T-helper 1 cell treated with Interleukin-12 subunit alpha and Interleukin-12 subunit beta and Interleukin-4 antibody, amounts not matched to agents 30 μg/mL and 1 μg/mL, for 36 hours (primary cell): ENCODE measurements around the gene ACOXL.

Experiments used
- H3K27ac Mint-ChIP-seq: one replicate; pipeline ENCODE4 v1.8.0; 2021; ENCODE audit warnings: mild to moderate bottlenecking, mixed read lengths
- H3K27me3 Mint-ChIP-seq: one replicate; pipeline ENCODE4 v1.8.0; 2021; ENCODE audit warnings: low read depth, mixed read lengths
- H3K36me3 Mint-ChIP-seq: one replicate; pipeline ENCODE4 v1.8.0; 2021; ENCODE audit warnings: low read depth, mixed read lengths
- H3K4me1 Mint-ChIP-seq: one replicate; pipeline ENCODE4 v1.8.0; 2021; ENCODE audit warnings: low read depth, mixed read lengths
- H3K4me3 Mint-ChIP-seq: one replicate; pipeline ENCODE4 v1.8.0; 2021; ENCODE audit warnings: mild to moderate bottlenecking, moderate library complexity, mixed read lengths
- H3K9me3 Mint-ChIP-seq: one replicate; pipeline ENCODE4 v1.8.0; 2021; ENCODE audit warnings: mixed read lengths

ACOXL gene

GRCh38 chr2:110713513-110714362, 18.6 kb upstream of the ACOXL start:
- Mint-ChIP-seq H3K36me3 (no peaks in the 10 kb centered on the region), H3K4me1 (peaks cover 2% of the 10 kb centered on the region), H3K27ac (no peak overlapping the region), H3K27me3 (peaks cover 85% of the 10 kb centered on the region), H3K9me3 (no peaks in the 10 kb centered on the region), H3K4me3 (no peak overlapping the region)

- peaks cover 2% of the 10 kb centered on the region for H3K4me1 Mint-ChIP-seq
- H3K9me3 Mint-ChIP-seq = no peaks in the 10 kb centered on the region
- no peak overlapping the region for H3K27ac Mint-ChIP-seq
- no peak overlapping the region for H3K4me3 Mint-ChIP-seq
- no peaks in the 10 kb centered on the region for H3K36me3 Mint-ChIP-seq
- peaks cover 85% of the 10 kb centered on the region for H3K27me3 Mint-ChIP-seq
These were observed 17.7 kb upstream of the ACOXL start for GRCh38 chr2:110714452-110715224.

- H3K27me3 Mint-ChIP-seq = peaks cover 82% of the 10 kb centered on the region
- no peak overlapping the region for H3K4me3 Mint-ChIP-seq
- H3K27ac Mint-ChIP-seq = no peak overlapping the region
- H3K9me3 Mint-ChIP-seq = no peaks in the 10 kb centered on the region
- H3K36me3 Mint-ChIP-seq = no peaks in the 10 kb centered on the region
- peaks cover 2% of the 10 kb centered on the region for H3K4me1 Mint-ChIP-seq
These were observed 15.3 kb upstream of the ACOXL start for GRCh38 chr2:110716959-110717645.

DNA sequence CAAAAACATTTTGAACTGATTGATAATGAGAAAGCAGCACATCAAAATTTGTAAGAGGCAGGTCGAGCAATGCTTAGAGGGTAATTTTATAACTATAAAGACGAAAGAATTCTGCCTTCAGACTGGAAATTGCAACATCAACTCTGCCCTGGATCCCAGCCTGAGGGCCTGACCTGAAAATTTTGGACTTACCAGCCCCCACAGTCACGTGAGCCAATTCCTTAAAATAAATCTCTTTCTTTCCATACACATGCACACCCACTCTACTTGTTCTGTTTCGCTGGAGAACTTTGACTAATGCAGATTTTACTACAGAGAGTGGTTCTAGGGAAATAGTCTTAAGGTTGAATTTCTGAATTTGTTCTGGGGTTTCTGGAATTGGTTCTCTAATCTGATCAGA, 14.6 kb upstream of the ACOXL start:
- H3K9me3 Mint-ChIP-seq = no peaks in the 10 kb centered on the region
- H3K4me1 Mint-ChIP-seq = peaks cover 2% of the 10 kb centered on the region
- H3K27ac Mint-ChIP-seq = no peak overlapping the region
- H3K27me3 Mint-ChIP-seq = peaks cover 78% of the 10 kb centered on the region
- H3K36me3 Mint-ChIP-seq = no peaks in the 10 kb centered on the region
- no peak overlapping the region for H3K4me3 Mint-ChIP-seq

- Mint-ChIP-seq H3K36me3 (no peaks in the 10 kb centered on the region), H3K4me3 (no peak overlapping the region), H3K27ac (no peak overlapping the region), H3K9me3 (no peaks in the 10 kb centered on the region), H3K27me3 (peaks cover 75% of the 10 kb centered on the region), H3K4me1 (peaks cover 5% of the 10 kb centered on the region)
These were observed 14.0 kb upstream of the ACOXL start for GRCh38 chr2:110718382-110718781.

DNA sequence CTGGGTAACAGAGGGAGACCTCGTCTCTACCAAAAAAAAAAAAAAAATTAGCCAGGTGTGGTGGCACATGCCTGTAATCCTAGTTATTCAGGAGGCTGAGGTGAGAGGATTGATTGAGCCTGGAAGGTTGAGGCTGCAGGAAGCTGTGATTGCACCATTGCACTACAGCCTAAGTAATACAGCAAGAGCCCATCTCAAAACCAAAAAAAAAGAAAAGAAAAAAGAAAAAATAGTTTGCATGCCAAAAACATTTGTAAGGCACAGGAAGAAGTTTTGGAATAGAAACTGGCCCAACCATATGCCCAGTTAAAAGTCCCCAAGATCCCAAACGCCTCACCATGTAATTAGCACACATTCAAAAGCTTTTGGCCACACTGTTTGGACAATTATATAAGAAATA, 13.4 kb upstream of the ACOXL start:
- Mint-ChIP-seq H3K4me1 (peaks cover 6% of the 10 kb centered on the region), H3K4me3 (no peak overlapping the region), H3K27me3 (peaks cover 76% of the 10 kb centered on the region), H3K9me3 (no peaks in the 10 kb centered on the region), H3K36me3 (no peaks in the 10 kb centered on the region), H3K27ac (no peak overlapping the region)

GRCh38 chr2:110720547-110720946, 11.8 kb upstream of the ACOXL start:
- H3K27ac Mint-ChIP-seq = no peak overlapping the region
- H3K9me3 Mint-ChIP-seq = no peaks in the 10 kb centered on the region
- H3K27me3 Mint-ChIP-seq = peaks cover 62% of the 10 kb centered on the region
- no peak overlapping the region for H3K4me3 Mint-ChIP-seq
- H3K36me3 Mint-ChIP-seq = no peaks in the 10 kb centered on the region
- H3K4me1 Mint-ChIP-seq = peaks cover 8% of the 10 kb centered on the region

- Mint-ChIP-seq H3K27me3 (peaks cover 54% of the 10 kb centered on the region), H3K27ac (no peak overlapping the region), H3K4me1 (peaks cover 8% of the 10 kb centered on the region), H3K36me3 (no peaks in the 10 kb centered on the region), H3K9me3 (no peaks in the 10 kb centered on the region), H3K4me3 (no peak overlapping the region)
These were observed 7.6 kb upstream of the ACOXL start for GRCh38 chr2:110724820-110725219.

DNA sequence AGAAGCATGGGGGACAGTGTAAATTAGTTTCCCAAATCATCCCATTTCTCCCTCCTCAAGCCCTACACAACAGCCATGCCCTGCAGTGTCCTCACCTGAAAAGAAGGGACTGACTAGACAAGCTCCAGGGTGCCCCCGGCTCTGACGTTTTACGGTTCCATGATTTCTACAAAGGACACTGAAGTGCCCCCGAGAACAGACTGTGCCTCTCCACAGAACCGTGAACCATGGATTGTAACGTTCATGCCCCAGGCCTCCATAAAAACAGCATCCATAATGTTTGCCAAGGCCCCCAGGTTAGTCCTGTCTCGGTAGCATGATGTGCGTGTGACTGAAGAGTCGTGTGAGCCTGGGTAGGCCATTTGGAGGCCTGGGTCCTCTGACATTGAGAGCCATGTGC, 7.0 kb upstream of the ACOXL start:
- peaks cover 54% of the 10 kb centered on the region for H3K27me3 Mint-ChIP-seq
- H3K27ac Mint-ChIP-seq = no peak overlapping the region
- H3K9me3 Mint-ChIP-seq = no peaks in the 10 kb centered on the region
- peaks cover 8% of the 10 kb centered on the region for H3K4me1 Mint-ChIP-seq
- no peak overlapping the region for H3K4me3 Mint-ChIP-seq
- no peaks in the 10 kb centered on the region for H3K36me3 Mint-ChIP-seq

GRCh38 chr2:110725859-110726258, 6.5 kb upstream of the ACOXL start:
- Mint-ChIP-seq H3K4me1 (peaks cover 8% of the 10 kb centered on the region), H3K27ac (no peak overlapping the region), H3K9me3 (no peaks in the 10 kb centered on the region), H3K4me3 (no peak overlapping the region), H3K27me3 (peaks cover 55% of the 10 kb centered on the region), H3K36me3 (no peaks in the 10 kb centered on the region)

GRCh38 chr2:110726285-110726684, 6.1 kb upstream of the ACOXL start:
- Mint-ChIP-seq H3K27me3 (peaks cover 56% of the 10 kb centered on the region), H3K4me3 (no peak overlapping the region), H3K4me1 (peaks cover 8% of the 10 kb centered on the region), H3K9me3 (no peaks in the 10 kb centered on the region), H3K36me3 (peaks cover 2% of the 10 kb centered on the region), H3K27ac (no peak overlapping the region)

DNA sequence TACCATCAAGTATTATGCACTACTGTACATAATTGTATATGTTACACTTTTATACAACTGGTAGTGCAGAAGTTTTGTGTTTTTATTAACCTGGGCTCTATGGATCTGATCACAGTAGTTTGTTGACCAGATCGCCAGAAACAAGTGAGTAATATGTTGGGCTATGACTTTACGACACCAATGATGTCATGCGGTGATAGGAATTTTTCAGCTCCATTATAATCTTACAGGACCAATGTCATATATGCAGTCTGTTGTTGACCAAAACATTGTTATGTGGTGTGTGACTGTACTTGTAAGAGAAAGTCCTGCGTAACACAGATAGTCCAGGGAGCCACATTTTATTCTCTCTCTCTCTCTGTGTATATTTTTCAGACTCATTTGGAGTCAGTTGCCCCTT, 4.5 kb upstream of the ACOXL start:
- H3K36me3 Mint-ChIP-seq = peaks cover 2% of the 10 kb centered on the region
- H3K4me3 Mint-ChIP-seq = no peak overlapping the region
- no peaks in the 10 kb centered on the region for H3K9me3 Mint-ChIP-seq
- H3K27me3 Mint-ChIP-seq = peaks cover 64% of the 10 kb centered on the region
- H3K4me1 Mint-ChIP-seq = peaks cover 10% of the 10 kb centered on the region
- no peak overlapping the region for H3K27ac Mint-ChIP-seq

GRCh38 chr2:110729106-110729505, 3.3 kb upstream of the ACOXL start:
- H3K9me3 Mint-ChIP-seq = no peaks in the 10 kb centered on the region

DNA sequence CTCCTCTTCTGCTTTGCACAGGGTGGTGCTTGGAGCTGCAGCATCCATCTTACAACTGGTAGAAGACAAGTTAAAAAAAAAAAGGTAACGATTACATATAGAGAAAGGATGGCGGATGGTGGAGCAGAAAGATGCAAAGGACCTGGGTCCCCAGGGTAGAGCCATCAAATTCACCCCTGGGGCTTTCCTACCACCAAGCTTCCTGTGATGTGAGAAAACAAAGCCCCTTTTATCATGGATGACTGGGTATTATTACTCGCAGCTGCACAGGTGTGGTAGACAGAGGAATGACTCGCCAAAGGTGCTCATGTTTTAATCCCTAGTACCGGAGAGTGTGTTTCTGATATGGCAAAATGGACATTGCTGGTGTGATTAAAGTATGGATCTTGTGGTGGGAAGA, 1.3 kb upstream of the ACOXL start:
- Mint-ChIP-seq H3K27ac (no peak overlapping the region), H3K4me1 (peaks cover 12% of the 10 kb centered on the region), H3K27me3 (peaks cover 83% of the 10 kb centered on the region), H3K4me3 (peak overlapping the region; percentile 66), H3K9me3 (no peaks in the 10 kb centered on the region), H3K36me3 (peaks cover 2% of the 10 kb centered on the region)

More at GRCh38 chr2:110729106-110729505, 3.3 kb upstream of the ACOXL start:
- Mint-ChIP-seq H3K27ac (no peak overlapping the region), H3K36me3 (peaks cover 2% of the 10 kb centered on the region), H3K4me3 (no peak overlapping the region), H3K27me3 (peaks cover 67% of the 10 kb centered on the region), H3K4me1 (peaks cover 12% of the 10 kb centered on the region)
